Hematopoietic multipotent progenitor cell treated with erythropoietin and hydrocortisone succinate and interleukin-3 and kit ligand, for 8 days (in vitro differentiated cells): ENCODE measurements around the gene TMED4.
"Not testable (repeated sequence)": the region's sequence is repeated elsewhere in the genome, so short reads cannot be mapped to it uniquely, and the experiment has no call there.

Experiments used
- DNase-seq: peaks from one replicate; pipeline ENCODE4 v3.0.0-alpha.2; 2015

Gene TMED4

GRCh38 chr7:44607141-44608068 is 25.4 kb upstream of the TMED4 start:
- DNase-seq, result no peak

DNA sequence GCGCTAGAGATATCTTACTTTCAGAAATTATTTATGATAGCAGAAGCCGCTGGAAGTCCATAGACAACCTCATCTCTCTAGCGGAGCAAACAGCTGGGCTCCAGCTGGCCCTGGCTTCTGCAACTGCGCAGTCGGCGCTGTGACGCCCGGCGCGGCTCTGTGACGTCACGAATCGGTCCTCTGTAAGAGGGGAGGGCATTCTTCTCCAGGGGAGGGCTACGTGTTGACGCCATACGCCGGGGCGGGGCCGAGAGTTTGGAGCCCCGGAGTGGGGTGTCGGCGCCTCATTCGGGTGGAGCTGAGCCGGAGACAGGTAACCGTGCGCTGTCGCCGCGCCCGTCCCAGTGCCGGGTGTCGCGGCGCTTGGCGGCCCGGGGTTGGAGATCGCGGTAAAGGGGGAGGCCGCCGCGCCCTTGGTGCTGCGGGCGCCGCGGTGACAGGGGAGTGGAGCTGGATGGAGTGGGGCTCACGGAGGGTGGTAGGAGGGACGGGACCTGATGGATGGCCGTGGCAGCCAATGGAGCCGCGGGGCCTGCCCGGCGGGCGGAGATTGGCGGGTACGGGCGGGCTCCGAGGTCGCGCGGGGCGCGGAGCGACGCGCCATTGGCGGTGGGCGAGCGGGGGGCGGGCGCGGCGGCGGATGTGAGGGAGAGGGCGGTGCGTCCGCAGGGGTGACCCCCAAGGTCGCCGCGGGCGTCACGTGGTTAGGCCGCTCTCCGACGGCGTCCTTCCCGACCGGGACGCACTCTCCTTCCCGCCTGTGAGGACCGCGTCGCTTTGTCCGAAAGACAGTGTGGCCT is 24.5 kb upstream of the TMED4 start, which contains the start of gene OGDH:
OGDH (plus strand) TSS at position 287 of the 800 bp plus-strand sequence. CDS start 17,717 bp downstream, outside the sequence.
- peak; percentile 98 for DNase-seq

DNA sequence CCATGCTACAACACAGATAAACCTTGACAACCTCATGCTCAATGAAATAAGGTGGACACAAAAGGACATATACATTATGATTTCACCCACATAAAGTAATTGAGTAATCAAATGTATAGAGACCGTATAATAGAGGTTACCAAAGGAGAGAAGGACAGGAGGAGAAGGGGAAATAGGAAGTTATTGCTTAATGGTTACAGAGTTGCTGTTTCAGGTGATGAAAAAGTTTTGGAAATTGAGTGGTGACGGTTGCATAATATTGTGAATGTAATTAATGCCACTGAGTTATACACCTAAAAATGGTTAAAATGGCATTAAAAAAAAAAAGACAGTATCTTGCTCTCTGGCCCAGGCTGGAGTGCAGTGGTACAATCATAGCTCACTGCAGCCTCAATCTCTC is 22.9 kb upstream of the TMED4 start:
- DNase-seq, result no peak

DNA sequence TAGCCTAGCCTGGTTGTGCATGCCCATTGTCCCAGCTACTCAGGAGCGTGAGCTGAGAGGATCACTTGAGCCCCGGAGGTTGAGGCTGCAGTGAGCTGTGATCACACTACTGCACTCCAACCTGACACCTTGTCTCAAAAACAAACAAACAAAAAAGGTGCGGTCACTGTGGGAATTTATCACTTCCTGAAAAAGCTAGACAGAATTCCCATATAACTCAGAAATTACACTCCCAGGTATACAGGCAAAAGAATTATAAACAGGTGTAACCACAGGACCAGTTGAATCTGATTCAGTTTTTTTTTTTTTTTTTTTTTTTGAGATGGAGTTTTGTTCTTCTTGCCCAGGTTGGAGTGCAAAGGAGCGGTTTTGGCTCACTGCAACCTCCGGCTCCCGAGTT is 21.2 kb upstream of the TMED4 start:
- no peak for DNase-seq

DNA sequence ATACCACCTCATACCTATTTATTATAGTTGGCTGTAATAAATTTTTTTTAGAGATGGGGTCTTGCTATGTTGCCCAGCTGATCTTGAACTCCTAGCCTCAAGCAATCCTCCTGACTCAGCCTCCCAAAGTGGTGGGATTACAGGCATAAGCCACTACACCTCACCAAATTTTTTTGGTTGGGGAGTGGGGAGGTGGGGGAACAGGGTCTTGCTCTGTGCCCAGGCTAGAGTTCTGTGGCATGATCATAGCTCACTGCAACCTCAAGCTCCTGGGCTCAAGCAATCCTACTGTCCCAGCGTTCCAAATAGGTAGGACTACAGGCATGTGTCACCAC is 20.5 kb upstream of the TMED4 start:
- DNase-seq, result no peak

DNA sequence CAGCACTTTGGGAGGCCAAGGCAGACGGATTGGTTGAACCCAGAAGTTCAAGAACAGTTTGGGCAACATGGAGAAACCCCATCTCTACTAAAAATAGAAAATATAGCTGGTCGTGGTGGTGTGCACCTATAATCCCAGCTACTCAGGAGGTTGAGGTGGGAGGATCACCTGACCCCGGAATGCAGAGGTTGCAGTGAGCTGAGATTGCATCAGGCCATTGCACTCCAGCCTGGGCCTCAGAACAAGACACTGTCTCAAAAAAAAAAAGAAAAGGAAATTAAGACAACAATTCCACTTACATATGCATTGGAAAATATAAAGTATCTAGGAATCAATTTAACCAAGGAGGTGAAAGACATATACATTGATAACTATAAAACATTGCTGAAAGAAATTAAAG is 17.2 kb upstream of the TMED4 start:
- DNase-seq, result no peak

DNA sequence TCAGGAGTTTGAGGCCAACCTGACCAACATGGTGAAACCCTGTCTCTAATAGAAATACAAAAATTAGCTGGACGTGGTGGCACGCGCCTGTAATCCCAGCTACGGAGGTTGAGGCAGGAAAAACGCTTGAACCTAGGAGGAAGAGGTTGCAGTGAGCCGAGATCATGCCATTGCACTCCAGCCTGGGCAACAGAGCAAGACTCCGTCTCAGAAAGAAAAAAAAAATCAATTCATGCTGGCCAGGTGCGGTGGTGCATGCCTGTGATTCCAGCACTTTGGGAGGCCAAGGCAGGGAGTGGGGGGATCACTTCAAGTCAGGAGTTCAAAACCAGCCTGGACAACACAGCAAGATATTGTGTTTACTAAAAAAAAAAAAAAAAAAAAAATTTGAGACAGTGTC is 15.2 kb upstream of the TMED4 start:
- not testable (repeated sequence) for DNase-seq

DNA sequence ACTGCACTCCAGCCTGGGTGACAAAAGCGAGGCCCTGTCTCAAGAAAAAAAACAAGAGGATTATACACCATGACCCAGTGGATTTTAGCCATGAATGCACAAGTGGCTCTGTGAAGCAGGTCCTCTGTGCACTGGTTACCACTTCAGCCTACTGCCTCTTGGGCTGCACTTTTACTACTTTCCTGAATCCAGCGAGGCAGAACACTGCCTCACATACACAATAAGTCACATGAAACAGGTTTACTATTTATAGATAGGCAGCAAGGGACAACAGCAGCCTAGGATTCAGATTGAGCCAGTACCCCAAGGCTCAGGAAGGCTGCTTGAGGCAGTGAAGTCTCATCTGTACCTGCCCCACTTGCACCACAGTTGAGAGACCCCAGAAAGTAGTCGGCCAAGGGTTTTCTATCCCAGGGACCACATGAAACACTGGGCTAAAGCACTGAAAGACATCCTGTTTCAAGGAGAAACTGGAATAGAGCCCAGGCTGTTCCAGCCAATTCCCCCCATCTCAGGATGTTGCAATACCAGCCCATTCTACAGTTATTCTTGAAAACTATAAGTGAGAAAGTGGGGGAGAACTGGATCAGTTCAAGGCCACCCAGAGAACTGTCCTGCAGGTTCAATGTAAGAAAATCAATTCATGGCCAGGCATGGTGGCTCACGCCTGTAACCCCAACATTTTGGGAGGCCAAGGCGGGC is 14.1 kb upstream of the TMED4 start:
- no peak for DNase-seq

DNA sequence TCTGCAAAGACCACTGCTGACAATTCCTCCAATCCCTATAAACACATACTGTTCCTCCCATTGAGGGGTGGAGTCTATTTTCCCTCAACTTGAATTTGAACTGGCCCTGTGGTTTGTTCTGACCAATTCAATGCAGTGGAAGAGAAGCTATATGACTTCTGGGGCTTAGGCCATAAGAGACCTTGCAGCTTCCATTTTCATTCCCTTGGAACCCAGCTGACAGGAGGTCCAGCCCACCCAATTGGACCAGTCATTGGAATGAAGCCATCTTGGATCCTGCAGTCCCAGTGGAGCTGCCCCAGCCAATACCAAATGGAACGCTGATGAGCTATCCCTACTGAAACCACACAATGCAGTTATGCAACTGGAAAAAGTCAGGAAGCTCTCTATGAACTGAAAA is 8.9 kb upstream of the TMED4 start:
- no peak for DNase-seq

GRCh38 chr7:44587843-44588711 is 6.0 kb upstream of the TMED4 start:
- DNase-seq, result peak; percentile 81

- peak; percentile 42 for DNase-seq
These were observed 1.3 kb upstream of the TMED4 start for GRCh38 chr7:44583146-44583865.

DNA sequence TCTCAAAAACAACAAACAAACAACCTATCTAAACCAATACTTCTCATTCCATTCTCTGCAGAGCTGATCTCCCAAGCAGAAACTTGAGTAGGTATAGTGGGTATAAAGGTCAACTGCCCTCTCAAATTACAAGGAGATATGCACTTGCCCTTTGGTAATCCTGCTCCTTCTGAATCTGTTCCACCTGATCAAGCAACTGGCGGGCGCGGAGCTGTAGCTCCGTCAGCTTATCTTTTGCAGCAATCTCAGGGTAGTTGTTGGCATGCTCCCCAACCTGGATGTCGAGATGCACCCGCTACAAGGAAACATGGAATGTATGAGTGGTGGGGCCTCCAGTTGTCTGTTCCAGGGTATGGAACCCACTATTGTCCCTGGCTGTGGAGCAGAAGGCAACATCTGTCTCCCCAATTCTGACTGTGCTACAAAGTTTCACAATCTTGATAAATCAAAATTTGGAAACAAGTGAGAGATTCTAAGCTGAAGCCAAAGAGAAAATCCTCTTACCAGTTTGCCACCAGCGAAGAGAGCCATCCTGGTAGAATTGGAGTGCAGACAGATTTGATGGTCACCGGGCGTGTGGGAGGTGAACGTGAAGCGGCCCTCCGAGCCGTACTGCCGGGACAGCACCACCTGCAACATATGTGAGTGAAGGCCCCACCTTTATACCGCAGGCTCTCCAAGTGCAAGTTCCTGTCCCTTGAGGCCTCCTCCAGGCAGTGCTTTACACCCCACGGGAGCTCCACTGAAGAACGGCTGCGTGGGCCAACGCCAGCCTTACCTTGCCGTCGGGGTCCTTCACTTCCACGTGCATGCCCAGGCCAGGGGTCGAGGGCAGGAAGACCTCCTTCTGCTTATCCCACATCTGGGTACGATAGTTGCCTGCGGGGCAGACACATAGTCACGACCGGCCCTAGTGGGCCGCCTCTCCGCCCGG is 819 bp downstream of the TMED4 start:
- DNase-seq, result peak; percentile 43

DNA sequence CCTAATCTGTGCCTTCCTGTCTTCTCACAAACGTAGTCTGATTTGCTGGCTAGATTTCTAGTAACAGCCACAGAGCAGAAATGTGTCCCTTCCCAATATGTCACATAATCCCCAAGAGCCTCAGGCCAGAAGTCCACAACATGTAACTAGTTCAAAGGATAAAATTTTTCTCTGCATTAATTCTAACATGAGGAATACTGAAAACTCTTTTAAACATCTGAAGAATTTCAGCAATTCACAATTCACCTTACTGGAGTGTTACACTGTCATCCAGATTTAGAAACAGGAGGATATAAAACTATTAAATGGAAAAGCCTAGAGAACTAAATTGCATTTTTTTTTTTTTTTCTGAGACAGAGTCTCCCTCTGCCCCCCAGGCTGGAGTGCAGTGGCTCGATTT is 5.8 kb downstream of the TMED4 start:
- DNase-seq, result no peak

GRCh38 chr7:44575054-44575453 is 7.0 kb downstream of the TMED4 start:
- DNase-seq, result no peak

GRCh38 chr7:44574287-44574872 is 7.7 kb downstream of the TMED4 start:
- no peak for DNase-seq

DNA sequence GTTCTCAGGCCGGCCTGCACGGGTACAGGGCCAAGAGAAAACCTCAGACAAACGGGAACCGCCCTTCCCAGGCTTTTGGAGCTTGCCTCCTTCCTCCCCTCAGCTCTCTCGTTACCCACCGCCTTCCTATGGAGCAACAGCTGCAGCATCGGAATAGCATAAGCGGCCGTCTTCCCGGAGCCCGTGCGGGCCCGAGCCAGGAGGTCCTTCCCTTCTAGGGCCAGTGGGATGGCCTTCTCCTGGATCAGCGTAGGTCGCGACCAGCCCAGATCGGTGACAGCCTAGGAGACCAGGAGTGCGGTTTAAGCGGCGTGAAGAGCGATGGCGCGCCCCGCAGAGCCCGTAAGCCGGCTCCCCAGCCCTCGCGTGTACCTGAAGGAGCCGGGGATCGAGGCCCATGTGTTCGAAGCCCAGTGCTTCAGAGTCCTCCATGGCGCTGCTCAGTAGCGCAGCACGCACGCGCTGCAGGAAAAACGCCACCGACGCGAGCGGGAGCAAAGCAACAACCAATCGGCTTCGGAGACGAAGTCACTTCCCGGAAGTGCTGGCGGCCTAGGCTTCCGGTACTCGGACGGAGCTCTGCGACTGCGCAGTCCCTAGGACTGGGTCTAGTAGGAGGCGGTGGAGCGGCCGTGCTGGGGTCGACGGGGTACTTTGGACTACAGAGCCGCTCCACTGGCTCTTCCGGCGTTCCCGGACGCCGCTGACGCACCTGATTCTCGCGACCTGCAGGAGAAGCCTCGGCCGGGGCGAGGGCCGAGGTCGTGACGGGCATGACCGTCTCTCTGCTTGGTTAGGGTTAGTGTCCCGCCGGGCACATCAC is 8.4 kb downstream of the TMED4 start, which contains the start of gene DDX56:
DDX56 (minus strand) TSS at position 445 of the 823 bp plus-strand sequence; CDS start at position 432, 13 bp downstream.
- peak; percentile 96 for DNase-seq

GRCh38 chr7:44572771-44573170 is 9.3 kb downstream of the TMED4 start:
- no peak for DNase-seq

- no peak for DNase-seq
These were observed 12.1 kb downstream of the TMED4 start for GRCh38 chr7:44569959-44570358.
